ENCODE results near the gene WDR86.

DNA sequence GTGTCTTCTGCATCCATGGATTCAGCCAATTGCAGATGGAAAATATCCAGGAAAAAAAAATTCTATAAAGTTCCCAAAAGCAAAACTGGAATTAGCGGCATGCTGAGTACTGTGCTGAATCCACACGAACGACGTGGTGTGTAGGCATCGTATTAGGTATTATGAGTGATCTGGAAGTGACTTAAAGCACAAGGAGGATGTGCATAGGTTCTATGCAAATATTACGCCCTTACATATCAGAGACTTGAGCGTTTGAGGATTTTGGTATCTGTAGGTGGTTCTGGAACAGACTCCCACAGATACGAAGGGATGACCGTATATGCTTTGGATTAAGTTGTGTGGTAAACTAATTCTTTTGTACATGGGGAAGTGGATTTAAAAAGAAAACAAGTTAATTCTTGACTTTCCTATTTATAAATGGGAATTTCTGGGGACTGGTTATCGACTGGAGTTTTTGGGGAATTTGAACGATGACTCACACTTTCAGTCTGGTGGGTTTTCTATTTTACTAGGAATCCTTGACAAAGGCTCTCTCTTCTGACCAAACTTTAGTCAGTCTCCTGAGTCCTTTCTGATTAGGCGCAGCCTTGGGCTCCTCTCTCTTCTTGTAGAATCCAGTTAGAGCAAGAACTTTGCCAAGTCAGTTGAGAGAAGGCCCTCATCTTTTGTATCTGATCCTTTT is 73.7 kb downstream of the WDR86 start:
- no peak for TF ChIP-seq ZC3H10 (CRISPR knock-in tag; IDR thresholded peaks at IDR 0.05)
- TF ChIP-seq TOX (CRISPR knock-in tag; IDR thresholded peaks at IDR 0.05; ENCODE audit: borderline replicate concordance) = no peak
- no peak for TF ChIP-seq PPARA (CRISPR knock-in tag; IDR thresholded peaks at IDR 0.05; ENCODE audit: borderline replicate concordance)
- no peak for TF ChIP-seq RARB (CRISPR knock-in tag; IDR thresholded peaks at IDR 0.05)
- TF ChIP-seq, protein P1, sequence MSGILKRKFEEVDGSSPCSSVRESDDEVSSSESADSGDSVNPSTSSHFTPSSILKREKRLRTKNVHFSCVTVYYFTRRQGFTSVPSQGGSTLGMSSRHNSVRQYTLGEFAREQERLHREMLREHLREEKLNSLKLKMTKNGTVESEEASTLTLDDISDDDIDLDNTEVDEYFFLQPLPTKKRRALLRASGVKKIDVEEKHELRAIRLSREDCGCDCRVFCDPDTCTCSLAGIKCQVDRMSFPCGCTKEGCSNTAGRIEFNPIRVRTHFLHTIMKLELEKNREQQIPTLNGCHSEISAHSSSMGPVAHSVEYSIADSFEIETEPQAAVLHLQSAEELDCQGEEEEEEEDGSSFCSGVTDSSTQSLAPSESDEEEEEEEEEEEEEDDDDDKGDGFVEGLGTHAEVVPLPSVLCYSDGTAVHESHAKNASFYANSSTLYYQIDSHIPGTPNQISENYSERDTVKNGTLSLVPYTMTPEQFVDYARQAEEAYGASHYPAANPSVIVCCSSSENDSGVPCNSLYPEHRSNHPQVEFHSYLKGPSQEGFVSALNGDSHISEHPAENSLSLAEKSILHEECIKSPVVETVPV (CRISPR knock-in tag; IDR thresholded peaks at IDR 0.05) = no peak
- TF ChIP-seq ARNTL (CRISPR knock-in tag; IDR thresholded peaks at IDR 0.05; ENCODE audit: borderline replicate concordance, low read depth) = no peak
- TF ChIP-seq CSDC2 (CRISPR knock-in tag; IDR thresholded peaks at IDR 0.05) = no peak
- TF ChIP-seq GLIS3 (CRISPR knock-in tag; IDR thresholded peaks at IDR 0.05) = no peak

Data from SK-N-SH treated with all-trans-retinoic acid at 6 μM for 48 hours (cell line).